NCI-H187 (cell line): ENCODE results near the gene AKAP7.

ENCODE experiments used
- DNase-seq, 2 experiments: peaks; one replicate each; lab custom pipeline; 2025; lab: John Stamatoyannopoulos, UW

AKAP7 gene

GRCh38 chr6:131205481-131206244 lies 70.4 kb downstream of the AKAP7 start:
- DNase-seq: no peak

GRCh38 chr6:131206463-131207251 lies 71.4 kb downstream of the AKAP7 start:
- DNase-seq: no peak

GRCh38 chr6:131208787-131209186 lies 73.5 kb downstream of the AKAP7 start:
- DNase-seq: no peak

GRCh38 chr6:131210469-131210868 lies 75.2 kb downstream of the AKAP7 start:
- no peak for DNase-seq

GRCh38 chr6:131212024-131212423 lies 76.8 kb downstream of the AKAP7 start:
- DNase-seq: no peak

- no peak for DNase-seq
Measured at GRCh38 chr6:131212913-131213312, 77.6 kb downstream of the AKAP7 start.

GRCh38 chr6:131213501-131213990 lies 78.3 kb downstream of the AKAP7 start:
- no peak for DNase-seq

- DNase-seq: no peak
Measured at GRCh38 chr6:131215219-131215618, 80.0 kb downstream of the AKAP7 start.

GRCh38 chr6:131216246-131216645 lies 81.0 kb downstream of the AKAP7 start:
- no peak for DNase-seq

GRCh38 chr6:131222773-131223172 lies 87.5 kb downstream of the AKAP7 start:
- no peak for DNase-seq

GRCh38 chr6:131223416-131223815 lies 88.1 kb downstream of the AKAP7 start:
- no peak for DNase-seq

GRCh38 chr6:131225127-131225526 lies 89.9 kb downstream of the AKAP7 start:
- DNase-seq: no peak

- DNase-seq: no peak
Measured at GRCh38 chr6:131225959-131226358, 90.7 kb downstream of the AKAP7 start.

- DNase-seq: no peak
Measured at GRCh38 chr6:131226459-131227157, 91.3 kb downstream of the AKAP7 start.

GRCh38 chr6:131227158-131227543 lies 91.9 kb downstream of the AKAP7 start:
- DNase-seq: no peak

GRCh38 chr6:131231103-131231502 lies 95.8 kb downstream of the AKAP7 start:
- no peak for DNase-seq

GRCh38 chr6:131231891-131232290 lies 96.6 kb downstream of the AKAP7 start:
- no peak for DNase-seq

- no peak for DNase-seq
Measured at GRCh38 chr6:131244942-131245341, 109.7 kb downstream of the AKAP7 start.

GRCh38 chr6:131250122-131250521 lies 114.9 kb downstream of the AKAP7 start:
- no peak for DNase-seq

- no peak for DNase-seq
Measured at GRCh38 chr6:131250936-131251335, 115.7 kb downstream of the AKAP7 start.

- no peak for DNase-seq
Measured at GRCh38 chr6:131251590-131252199, 116.4 kb downstream of the AKAP7 start.

- DNase-seq: no peak
Measured at GRCh38 chr6:131255434-131255833, 120.2 kb downstream of the AKAP7 start.
